H1 (cell line): ENCODE measurements around the gene MAGI1. TPM values are rescaled to one million over a fixed set of nuclear protein-coding genes. Genes with fewer than 3 reads are reported as not detected.

Experiments
- CEBPB ChIP-seq: IDR thresholded peaks from 2 replicates; pipeline ENCODE4 v1.6.1; 2012; ENCODE audit warnings: low read depth, low read length
- KDM4A ChIP-seq: IDR thresholded peaks from one replicate; pipeline ENCODE4 v1.7.1; 2012; ENCODE audit warnings: low read depth, mild to moderate bottlenecking, moderate library complexity, low read length, inconsistent platforms; ENCODE audit not compliant: severe bottlenecking
- MAFK ChIP-seq: IDR thresholded peaks from 2 replicates; pipeline ENCODE4 v1.6.1; 2012; ENCODE audit warnings: low read depth, mild to moderate bottlenecking, improper control_type of control experiment, low read length
- POLR2AphosphoS5 ChIP-seq: IDR thresholded peaks from 2 replicates; pipeline ENCODE4 v1.6.1; 2011; ENCODE audit warnings: low read depth, low read length
- RXRA ChIP-seq: IDR thresholded peaks from 2 replicates; pipeline ENCODE4 v1.6.1; 2011; ENCODE audit warnings: low read depth, mild to moderate bottlenecking, low read length, moderate library complexity; ENCODE audit not compliant: insufficient read depth
- SRF ChIP-seq: IDR thresholded peaks from 2 replicates; pipeline ENCODE4 v1.6.1; 2011; ENCODE audit warnings: mild to moderate bottlenecking, low read depth, low read length, moderate library complexity
- TAF1 ChIP-seq: IDR thresholded peaks from 2 replicates; pipeline ENCODE4 v1.6.1; 2011; ENCODE audit warnings: mild to moderate bottlenecking, low read depth, low read length
- USF2 ChIP-seq: IDR thresholded peaks from 2 replicates; pipeline ENCODE4 v1.6.1; 2011; ENCODE audit warnings: low read length, improper control_type of control experiment
- polyA plus RNA-seq, 7 experiments: library from polyadenylated mRNA; depleted of rRNA in 3 of 7; stranded (reverse) in 5 of 7; unstranded in 2 of 7; fragments of >200 nt in 5 of 7; fragments of 200-250 nt in 2 of 7; gene quantifications; 1 replicate in 5 of 7; 2 replicates in 1 of 7; 4 replicates in 1 of 7; pipeline versions ENCODE4 v1.2.1 to v1.2.3, GENCODE V29; 2011 to 2013; ENCODE audit warnings: missing spikeins in 2 of 7, mixed read lengths in 2 of 7
- total RNA-seq: library from RNA; stranded (reverse); fragmentation: NEBNext Ultra II Directional; extraction: Animal tissue kit (Norgen Biotek cat#: 25700); gene quantifications from 2 replicates; pipeline ENCODE4 v1.2.1, GENCODE V29; 2021

Gene MAGI1
- total and polyA plus RNA-seq, 2 of the 8 experiments (the other 6 are each of a cell fraction or from before 2014, with no cell fraction given): 19.8 to 78.0 TPM

- TF ChIP-seq RXRA: no peak
- TF ChIP-seq MAFK: no peak
- peak; percentile 22; the same call in 1 of the 2 replicates for TF ChIP-seq CEBPB
- TF ChIP-seq TAF1: peak; percentile 38; the same call in 1 of the 2 replicates
- no peak for TF ChIP-seq SRF
- peak; percentile 8; the same call in 1 of the 2 replicates for TF ChIP-seq POLR2AphosphoS5
- TF ChIP-seq KDM4A: peak; percentile 24
- TF ChIP-seq USF2: 0 out of 2 replicates have a peak, but pooled peaks have one; percentile 19
Measured at GRCh38 chr3:65597952-65598413, 440.7 kb downstream of the MAGI1 start (continued).
